HG02938 (cell line): ENCODE data around the gene MTHFD2.
"Not testable (repeated sequence)": the region's sequence is repeated elsewhere in the genome, so short reads cannot be mapped to it uniquely, and the experiment has no call there.

ENCODE experiments used
- ATAC-seq: cut with Tn5 transposase; IDR thresholded peaks from one replicate; pipeline ENCODE4 v1.9.1; 2021; ENCODE audit warnings: mild to moderate bottlenecking, moderate library complexity; ENCODE audit not compliant: unreplicated experiment

The MTHFD2 gene

DNA sequence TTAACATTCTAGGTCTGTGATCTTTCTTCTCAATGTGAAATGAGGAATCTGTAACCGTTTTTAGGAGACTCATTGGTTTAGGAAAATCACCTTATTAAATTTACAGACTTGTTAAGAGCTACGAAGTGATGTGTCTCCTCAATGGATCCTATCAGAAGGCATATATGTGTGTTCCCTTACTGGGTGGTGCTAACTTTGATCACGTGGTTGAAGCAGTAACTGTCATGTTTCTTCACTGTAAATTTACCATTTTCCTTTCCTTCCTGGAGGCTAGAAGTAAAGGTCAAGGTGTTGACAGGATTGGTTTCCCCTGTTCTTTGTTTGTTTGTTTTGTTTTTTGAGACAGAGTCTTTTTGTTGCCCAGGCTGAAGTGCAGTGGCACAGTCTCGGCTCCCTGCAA lies 1.4 kb upstream of the MTHFD2 start:
- ATAC-seq = no peak

- ATAC-seq = no peak
Measured at GRCh38 chr2:74198023-74198460, 373 bp upstream of the MTHFD2 start.

- ATAC-seq = no peak
Measured at GRCh38 chr2:74199275-74199701, 873 bp downstream of the MTHFD2 start.

GRCh38 chr2:74199871-74200305 lies 1.5 kb downstream of the MTHFD2 start:
- no peak for ATAC-seq

- no peak for ATAC-seq
Measured at GRCh38 chr2:74201196-74201595, 2.8 kb downstream of the MTHFD2 start.

DNA sequence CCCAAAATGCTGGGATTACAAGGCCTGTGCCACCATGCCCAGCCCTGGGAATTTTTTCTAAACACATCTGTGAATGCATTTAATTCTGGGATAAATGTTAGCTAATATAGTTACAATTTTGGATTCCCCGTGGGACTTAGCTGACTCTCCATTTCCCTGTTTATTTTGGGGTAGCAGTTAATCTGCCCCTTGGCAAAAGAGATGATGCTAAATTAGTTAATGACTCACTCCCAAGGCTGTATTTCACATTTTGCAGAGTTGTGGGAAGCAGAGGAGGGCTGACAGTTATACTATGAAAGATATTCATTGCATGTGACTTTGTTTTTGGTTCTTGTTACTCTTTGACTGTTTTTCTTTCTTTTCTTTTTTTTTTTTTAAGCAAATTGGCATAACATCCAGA lies 3.2 kb downstream of the MTHFD2 start:
- ATAC-seq = no peak

- ATAC-seq = no peak
Measured at GRCh38 chr2:74204436-74204835, 6.0 kb downstream of the MTHFD2 start.

DNA sequence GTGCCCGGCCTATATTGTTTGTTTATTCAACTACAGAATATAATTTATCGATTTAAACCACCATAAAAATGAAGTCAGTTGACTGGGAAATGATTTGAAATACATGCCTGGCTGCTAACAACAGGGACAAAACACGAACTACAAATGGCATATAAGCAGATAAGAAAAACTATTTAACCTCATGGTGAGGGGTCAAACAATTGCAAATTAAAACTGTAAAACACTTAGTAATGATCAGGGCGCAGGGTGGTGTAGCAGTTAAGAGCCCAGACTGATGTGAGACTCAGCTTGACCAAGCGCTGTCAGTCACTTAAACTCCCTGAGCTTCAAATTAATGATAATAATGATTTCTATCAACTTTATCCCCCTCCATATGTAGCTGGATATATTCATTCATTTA lies 6.7 kb downstream of the MTHFD2 start:
- no peak for ATAC-seq

GRCh38 chr2:74205596-74205995 lies 7.2 kb downstream of the MTHFD2 start:
- peak; percentile 22 for ATAC-seq

DNA sequence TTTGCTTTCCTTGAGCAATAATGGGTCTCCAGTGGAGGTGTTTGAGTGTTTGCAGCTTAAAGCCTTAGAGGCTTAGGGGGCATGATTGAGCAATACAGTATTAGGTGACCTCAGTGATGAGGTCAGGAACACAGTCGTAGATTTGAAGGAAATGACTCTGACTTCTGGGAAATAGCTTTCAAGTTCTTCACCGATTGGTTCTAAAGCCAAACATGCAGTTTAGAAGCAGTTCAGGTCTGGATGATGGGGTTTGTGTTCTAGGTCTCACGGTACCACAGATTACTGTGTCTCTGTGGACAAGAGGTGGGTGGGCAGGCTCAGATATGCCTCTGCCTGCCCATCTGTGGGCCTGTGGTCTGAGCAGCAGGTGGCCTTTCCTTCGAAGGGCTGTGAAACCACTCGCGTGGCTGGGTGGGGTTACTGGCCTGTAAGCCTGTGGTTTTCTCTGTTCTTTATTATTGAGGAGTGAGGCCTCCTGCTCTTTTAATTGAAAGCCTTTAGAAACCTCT lies 7.8 kb downstream of the MTHFD2 start:
- peak; percentile 53 for ATAC-seq

DNA sequence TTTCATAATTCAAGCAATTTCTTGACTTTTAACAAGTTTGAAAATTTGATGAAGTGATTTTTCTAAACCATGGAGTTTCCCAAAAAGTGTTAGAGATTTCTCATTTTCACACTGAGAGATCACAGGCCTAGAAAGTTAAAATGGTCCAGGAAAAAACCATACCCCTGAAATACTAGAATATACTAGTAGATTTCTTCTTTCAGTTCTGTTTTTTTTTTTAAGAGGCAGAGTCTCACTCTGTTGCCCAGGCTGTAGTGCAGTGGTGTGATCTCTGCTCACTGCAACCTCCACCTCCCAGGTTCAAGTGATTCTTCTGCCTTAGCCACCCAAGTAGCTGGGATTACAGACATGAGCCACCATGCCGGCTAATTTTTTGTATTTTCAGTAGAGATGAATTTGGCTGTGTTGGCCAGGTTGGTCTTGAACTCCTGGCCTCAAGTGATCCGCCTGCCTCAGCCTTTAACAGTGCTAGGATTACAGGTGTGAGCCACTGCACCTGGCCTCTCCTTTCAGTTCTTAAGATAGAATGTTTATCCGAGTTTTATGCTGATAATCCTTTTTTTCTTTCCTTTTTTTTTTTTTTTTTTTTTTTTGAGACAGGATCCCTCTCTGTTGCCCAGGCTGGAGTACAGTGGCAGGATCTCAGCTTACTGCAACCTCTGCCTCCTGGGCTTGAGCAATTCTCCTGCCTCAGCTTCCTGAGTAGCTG lies 14.4 kb downstream of the MTHFD2 start:
- ATAC-seq = no peak

GRCh38 chr2:74215771-74216170 lies 17.4 kb downstream of the MTHFD2 start:
- ATAC-seq = not testable (repeated sequence)

DNA sequence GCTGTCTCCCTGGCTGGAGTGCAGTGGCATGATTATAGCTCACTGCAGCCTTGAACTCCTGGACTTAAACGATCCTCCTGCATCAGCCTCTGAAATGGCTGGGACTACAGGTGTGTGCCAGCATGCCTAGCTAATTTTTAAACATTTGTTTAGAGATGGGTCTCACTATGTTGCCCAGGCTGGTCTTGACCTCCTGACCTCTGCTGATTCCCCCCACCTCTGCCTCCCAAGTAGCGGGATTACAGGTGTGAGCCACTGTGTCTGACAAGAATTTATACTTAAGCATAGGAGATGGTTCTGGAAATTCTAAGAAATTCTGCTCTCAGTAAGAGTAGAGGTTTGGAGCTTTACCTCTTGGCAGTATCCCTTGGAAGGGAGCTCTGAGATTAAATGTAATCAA lies 18.2 kb downstream of the MTHFD2 start:
- no peak for ATAC-seq

DNA sequence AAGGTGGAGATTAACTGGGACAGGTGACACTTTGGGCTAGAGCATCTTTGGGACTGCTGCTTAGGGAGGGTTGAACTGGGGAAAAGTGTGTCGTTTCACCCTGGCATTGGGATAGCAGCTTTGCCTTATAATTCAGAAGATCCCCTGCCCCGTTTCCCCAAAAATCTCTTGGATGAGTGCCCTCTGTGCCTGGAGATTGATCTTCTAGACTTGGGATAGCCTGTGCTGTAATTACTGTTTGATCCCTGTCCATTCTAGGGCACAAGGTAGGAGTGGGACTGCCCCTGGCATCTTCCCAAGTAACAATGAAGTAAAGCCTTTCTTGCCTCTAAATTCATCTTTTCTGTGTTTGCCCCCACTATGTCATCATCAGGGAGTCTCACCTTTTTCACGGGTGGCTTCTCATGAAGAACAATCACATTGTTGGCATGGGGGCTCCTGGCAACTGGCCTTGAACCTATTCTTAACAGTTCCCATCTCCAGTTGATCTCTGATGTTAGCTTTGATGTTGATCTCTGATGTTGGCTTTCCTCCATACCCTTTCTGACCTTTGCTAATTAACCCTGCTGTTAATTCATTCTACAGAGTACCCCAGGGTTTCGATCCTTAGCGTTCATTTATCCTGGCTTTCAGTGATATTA lies 21.6 kb downstream of the MTHFD2 start:
- no peak for ATAC-seq

DNA sequence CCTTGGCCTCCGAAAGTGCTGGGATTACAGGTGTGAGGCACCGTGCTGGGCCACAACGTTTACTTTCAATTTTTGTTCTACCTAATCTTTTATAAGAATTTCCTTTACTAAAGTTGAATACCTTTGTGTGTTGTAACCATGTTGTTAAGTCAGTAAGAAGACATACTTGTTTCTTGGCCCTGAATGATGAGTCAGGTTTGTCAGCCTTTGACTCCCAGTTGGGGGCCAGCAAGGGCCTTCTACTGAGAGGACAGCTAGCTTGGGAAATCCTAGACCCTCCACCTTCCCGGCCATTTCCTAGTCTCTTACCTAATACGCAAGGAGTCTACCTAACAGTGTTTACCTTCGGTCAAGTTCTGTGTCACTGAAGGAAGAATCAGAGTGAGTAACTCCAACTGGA lies 22.7 kb downstream of the MTHFD2 start:
- ATAC-seq = no peak

GRCh38 chr2:74221604-74222299 lies 23.3 kb downstream of the MTHFD2 start:
- ATAC-seq = no peak

DNA sequence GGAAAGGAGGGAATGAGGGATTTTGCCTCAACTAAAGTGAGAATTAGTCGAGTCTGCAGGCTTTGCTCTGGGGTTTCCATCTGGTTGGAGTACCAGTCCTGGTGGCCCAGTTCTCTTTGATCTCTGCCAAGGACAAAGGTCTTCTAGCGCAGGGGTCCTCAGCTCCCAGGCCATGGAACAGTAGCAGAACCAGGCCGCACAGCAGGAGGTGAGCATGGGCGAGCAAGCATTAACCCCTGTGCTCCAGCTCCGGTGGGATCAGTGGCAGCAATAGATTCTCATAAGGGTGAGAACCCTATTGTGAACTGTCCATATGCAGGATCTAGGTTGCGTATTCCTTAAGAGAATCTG lies 23.9 kb downstream of the MTHFD2 start:
- ATAC-seq = no peak

DNA sequence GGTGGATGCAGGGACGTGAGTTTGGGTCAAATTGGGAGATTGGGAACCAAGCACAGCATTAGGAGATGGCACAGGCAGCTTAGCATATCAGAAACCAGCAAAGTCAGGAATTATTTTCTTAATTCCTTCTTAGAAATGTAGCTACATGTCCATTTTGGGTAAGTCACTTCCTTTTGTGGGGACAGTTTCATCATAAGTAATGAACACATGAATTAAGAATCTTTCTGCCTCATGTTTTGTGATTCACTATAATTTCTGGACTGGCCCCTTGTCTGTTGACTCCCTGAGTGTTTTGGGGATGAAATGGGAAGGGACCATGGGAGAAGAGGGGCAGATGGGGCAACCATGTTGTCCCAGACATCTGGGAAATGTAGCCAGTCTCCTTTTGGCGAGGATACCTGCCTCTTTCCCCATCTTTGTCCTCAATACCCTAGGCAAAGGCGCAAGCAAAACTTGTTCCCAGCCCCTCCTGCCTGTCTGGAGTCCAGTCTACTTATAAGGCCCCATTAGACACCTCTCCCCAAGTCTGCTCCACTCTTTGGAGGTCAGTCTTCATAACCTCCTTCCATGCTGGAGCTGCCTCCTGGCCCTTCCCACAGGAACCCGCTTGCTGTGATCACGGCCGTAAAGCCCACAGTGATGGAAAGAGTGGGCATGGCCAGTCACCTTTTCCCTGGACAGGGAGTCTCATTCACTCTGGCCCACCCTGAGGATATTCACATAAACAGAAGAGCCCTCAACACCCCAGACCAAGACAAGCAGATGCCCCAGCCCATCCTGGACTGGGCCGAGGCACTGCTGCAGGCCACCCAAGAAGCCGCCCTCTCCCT lies 25.7 kb downstream of the MTHFD2 start:
- no peak for ATAC-seq

DNA sequence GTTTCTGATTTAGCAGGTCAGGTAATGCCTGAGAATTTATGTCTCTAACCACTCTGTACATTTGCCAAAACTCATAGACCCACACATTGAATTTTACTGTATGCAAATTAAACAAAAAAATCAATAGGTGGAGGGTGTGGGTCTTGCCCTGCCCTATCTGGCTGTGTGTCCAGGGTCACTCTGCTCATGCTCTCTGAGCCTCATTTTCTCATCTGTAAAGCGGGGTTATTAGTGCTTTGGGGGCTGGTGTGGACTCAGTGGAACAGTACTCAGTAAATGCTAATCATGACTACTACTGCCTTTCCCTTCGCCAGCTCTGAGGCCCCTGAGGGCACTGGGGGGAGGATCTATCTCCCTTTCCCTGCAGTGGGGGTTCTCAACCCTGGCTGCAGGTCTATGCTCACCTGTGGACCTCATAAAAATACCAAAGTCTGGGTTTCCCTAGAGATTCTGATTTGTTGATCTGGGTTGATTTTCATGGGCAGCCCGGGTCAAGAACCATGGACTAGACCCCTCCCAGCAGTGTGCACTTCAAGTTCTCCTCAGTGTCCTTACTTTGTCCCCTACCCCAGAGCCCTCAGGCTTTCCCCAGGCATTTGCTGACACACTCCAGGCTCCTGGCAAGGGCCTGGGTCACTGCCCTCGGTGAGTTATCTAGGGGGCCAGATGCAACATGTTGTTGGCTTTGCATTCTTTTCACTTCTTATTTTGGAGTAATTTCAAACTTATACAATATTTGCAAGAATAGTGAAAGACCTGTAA lies 27.5 kb downstream of the MTHFD2 start:
- ATAC-seq = no peak

GRCh38 chr2:74226648-74227213 lies 28.3 kb downstream of the MTHFD2 start:
- no peak for ATAC-seq
